Measurements from ENCODE around the gene SCYL1.
A peak's percentile ranks its signal among the peaks of the same experiment; 100 is the strongest.

Gene SCYL1

DNA sequence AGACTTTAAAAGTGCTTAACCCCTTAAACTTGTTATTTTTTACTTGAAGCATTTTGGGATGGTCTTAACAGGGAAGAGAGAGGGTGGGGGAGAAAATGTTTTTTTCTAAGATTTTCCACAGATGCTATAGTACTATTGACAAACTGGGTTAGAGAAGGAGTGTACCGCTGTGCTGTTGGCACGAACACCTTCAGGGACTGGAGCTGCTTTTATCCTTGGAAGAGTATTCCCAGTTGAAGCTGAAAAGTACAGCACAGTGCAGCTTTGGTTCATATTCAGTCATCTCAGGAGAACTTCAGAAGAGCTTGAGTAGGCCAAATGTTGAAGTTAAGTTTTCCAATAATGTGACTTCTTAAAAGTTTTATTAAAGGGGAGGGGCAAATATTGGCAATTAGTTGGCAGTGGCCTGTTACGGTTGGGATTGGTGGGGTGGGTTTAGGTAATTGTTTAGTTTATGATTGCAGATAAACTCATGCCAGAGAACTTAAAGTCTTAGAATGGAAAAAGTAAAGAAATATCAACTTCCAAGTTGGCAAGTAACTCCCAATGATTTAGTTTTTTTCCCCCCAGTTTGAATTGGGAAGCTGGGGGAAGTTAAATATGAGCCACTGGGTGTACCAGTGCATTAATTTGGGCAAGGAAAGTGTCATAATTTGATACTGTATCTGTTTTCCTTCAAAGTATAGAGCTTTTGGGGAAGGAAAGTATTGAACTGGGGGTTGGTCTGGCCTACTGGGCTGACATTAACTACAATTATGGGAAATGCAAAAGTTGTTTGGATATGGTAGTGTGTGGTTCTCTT lies 23.2 kb upstream of the SCYL1 start:
- peaks cover 75% of the 10 kb centered on the region for H3K36me3 ChIP-seq
- H3K4me3 ChIP-seq (ENCODE audit: low read depth, low read length): peak overlapping the region; percentile 96
- TF ChIP-seq, protein P1, sequence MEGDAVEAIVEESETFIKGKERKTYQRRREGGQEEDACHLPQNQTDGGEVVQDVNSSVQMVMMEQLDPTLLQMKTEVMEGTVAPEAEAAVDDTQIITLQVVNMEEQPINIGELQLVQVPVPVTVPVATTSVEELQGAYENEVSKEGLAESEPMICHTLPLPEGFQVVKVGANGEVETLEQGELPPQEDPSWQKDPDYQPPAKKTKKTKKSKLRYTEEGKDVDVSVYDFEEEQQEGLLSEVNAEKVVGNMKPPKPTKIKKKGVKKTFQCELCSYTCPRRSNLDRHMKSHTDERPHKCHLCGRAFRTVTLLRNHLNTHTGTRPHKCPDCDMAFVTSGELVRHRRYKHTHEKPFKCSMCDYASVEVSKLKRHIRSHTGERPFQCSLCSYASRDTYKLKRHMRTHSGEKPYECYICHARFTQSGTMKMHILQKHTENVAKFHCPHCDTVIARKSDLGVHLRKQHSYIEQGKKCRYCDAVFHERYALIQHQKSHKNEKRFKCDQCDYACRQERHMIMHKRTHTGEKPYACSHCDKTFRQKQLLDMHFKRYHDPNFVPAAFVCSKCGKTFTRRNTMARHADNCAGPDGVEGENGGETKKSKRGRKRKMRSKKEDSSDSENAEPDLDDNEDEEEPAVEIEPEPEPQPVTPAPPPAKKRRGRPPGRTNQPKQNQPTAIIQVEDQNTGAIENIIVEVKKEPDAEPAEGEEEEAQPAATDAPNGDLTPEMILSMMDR (IDR thresholded peaks at IDR 0.05; ENCODE audit: low read depth, low read length): no peak
- no peak for DNase-seq
- no peaks in the 10 kb centered on the region for H3K9me3 ChIP-seq
- H3K27me3 ChIP-seq: 0 out of 2 replicates have a peak, but pooled peaks cover 6% of the 10 kb centered on the region
- 0 out of 2 replicates have a peak, but pooled peaks cover 4% of the 10 kb centered on the region for H3K4me1 ChIP-seq

DNA sequence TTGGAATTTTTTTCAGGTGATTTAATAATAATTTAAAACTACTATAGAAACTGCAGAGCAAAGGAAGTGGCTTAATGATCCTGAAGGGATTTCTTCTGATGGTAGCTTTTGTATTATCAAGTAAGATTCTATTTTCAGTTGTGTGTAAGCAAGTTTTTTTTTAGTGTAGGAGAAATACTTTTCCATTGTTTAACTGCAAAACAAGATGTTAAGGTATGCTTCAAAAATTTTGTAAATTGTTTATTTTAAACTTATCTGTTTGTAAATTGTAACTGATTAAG lies 22.7 kb upstream of the SCYL1 start:
- TF ChIP-seq, protein P1 (IDR thresholded peaks at IDR 0.05; ENCODE audit: low read depth, low read length): no peak
- H3K27me3 ChIP-seq: 0 out of 2 replicates have a peak, but pooled peaks cover 9% of the 10 kb centered on the region
- H3K9me3 ChIP-seq: no peaks in the 10 kb centered on the region
- peaks cover 78% of the 10 kb centered on the region for H3K36me3 ChIP-seq
- peak overlapping the region; percentile 96 for H3K4me3 ChIP-seq (ENCODE audit: low read depth, low read length)
- 0 out of 2 replicates have a peak, but pooled peaks cover 4% of the 10 kb centered on the region for H3K4me1 ChIP-seq
- DNase-seq: no peak

DNA sequence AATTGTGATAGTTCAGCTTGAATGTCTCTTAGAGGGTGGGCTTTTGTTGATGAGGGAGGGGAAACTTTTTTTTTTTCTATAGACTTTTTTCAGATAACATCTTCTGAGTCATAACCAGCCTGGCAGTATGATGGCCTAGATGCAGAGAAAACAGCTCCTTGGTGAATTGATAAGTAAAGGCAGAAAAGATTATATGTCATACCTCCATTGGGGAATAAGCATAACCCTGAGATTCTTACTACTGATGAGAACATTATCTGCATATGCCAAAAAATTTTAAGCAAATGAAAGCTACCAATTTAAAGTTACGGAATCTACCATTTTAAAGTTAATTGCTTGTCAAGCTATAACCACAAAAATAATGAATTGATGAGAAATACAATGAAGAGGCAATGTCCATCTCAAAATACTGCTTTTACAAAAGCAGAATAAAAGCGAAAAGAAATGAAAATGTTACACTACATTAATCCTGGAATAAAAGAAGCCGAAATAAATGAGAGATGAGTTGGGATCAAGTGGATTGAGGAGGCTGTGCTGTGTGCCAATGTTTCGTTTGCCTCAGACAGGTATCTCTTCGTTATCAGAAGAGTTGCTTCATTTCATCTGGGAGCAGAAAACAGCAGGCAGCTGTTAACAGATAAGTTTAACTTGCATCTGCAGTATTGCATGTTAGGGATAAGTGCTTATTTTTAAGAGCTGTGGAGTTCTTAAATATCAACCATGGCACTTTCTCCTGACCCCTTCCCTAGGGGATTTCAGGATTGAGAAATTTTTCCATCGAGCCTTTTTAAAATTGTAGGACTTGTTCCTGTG lies 22.1 kb upstream of the SCYL1 start:
- H3K4me3 ChIP-seq (ENCODE audit: low read depth, low read length): peak overlapping the region; percentile 96
- 0 out of 2 replicates have a peak, but pooled peaks cover 9% of the 10 kb centered on the region for H3K27me3 ChIP-seq
- 0 out of 2 replicates have a peak, but pooled peaks cover 4% of the 10 kb centered on the region for H3K4me1 ChIP-seq
- peaks cover 78% of the 10 kb centered on the region for H3K36me3 ChIP-seq
- DNase-seq: no peak
- H3K9me3 ChIP-seq: no peaks in the 10 kb centered on the region
- TF ChIP-seq, protein P1 (IDR thresholded peaks at IDR 0.05; ENCODE audit: low read depth, low read length): no peak

DNA sequence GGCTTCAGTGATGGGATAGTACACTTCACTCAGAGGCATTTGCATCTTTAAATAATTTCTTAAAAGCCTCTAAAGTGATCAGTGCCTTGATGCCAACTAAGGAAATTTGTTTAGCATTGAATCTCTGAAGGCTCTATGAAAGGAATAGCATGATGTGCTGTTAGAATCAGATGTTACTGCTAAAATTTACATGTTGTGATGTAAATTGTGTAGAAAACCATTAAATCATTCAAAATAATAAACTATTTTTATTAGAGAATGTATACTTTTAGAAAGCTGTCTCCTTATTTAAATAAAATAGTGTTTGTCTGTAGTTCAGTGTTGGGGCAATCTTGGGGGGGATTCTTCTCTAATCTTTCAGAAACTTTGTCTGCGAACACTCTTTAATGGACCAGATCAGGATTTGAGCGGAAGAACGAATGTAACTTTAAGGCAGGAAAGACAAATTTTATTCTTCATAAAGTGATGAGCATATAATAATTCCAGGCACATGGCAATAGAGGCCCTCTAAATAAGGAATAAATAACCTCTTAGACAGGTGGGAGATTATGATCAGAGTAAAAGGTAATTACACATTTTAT lies 21.4 kb upstream of the SCYL1 start:
- Histone ChIP-seq H3K27me3 (0 out of 2 replicates have a peak, but pooled peaks cover 9% of the 10 kb centered on the region), H3K9me3 (no peaks in the 10 kb centered on the region), H3K4me3 (ENCODE audit: low read depth, low read length) (peak overlapping the region; percentile 96), H3K4me1 (0 out of 2 replicates have a peak, but pooled peaks cover 4% of the 10 kb centered on the region), H3K36me3 (peaks cover 78% of the 10 kb centered on the region)
- no peak for DNase-seq
- TF ChIP-seq, protein P1 (IDR thresholded peaks at IDR 0.05; ENCODE audit: low read depth, low read length): no peak

DNA sequence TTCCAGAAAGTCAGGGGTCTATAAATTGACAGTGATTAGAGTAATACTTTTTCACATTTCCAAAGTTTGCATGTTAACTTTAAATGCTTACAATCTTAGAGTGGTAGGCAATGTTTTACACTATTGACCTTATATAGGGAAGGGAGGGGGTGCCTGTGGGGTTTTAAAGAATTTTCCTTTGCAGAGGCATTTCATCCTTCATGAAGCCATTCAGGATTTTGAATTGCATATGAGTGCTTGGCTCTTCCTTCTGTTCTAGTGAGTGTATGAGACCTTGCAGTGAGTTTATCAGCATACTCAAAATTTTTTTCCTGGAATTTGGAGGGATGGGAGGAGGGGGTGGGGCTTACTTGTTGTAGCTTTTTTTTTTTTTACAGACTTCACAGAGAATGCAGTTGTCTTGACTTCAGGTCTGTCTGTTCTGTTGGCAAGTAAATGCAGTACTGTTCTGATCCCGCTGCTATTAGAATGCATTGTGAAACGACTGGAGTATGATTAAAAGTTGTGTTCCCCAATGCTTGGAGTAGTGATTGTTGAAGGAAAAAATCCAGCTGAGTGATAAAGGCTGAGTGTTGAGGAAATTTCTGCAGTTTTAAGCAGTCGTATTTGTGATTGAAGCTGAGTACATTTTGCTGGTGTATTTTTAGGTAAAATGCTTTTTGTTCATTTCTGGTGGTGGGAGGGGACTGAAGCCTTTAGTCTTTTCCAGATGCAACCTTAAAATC lies 20.8 kb upstream of the SCYL1 start:
- TF ChIP-seq, protein P1 (IDR thresholded peaks at IDR 0.05; ENCODE audit: low read depth, low read length): no peak
- Histone ChIP-seq H3K4me1 (0 out of 2 replicates have a peak, but pooled peaks cover 4% of the 10 kb centered on the region), H3K4me3 (ENCODE audit: low read depth, low read length) (peak overlapping the region; percentile 96), H3K9me3 (no peaks in the 10 kb centered on the region), H3K36me3 (peaks cover 77% of the 10 kb centered on the region), H3K27me3 (0 out of 2 replicates have a peak, but pooled peaks cover 9% of the 10 kb centered on the region)
- no peak for DNase-seq

Data from BE2C (cell line).